Gastrocnemius medialis (tissue), 4 donors: ENCODE results near the gene VAMP5. TPM values are rescaled to one million over a fixed set of nuclear protein-coding genes. Genes with fewer than 3 reads are reported as not detected.
A peak's percentile ranks its signal among the peaks of the same experiment; 100 is the strongest.

Source experiments
- ATAC-seq, 2 donors: fragments of 150-250 bp; one replicate each; pipeline ENCODE4 v1.9.1; 2016
- DNase-seq, 2 donors: peaks; one replicate each; pipeline ENCODE4 v3.0.0-alpha.2; 2019
- H3K27ac ChIP-seq, 4 donors: fragments of 200-600 bp; sonication (generic); 1 replicate in 1 of 4; 2 replicates in 3 of 4; pipeline ENCODE4 v1.5.1; 2016 to 2018; ENCODE audit warnings: mild to moderate bottlenecking in 2 of 4, moderate library complexity in 1 of 4
- H3K27me3 ChIP-seq, 3 donors: fragments of 200-600 bp; sonication (generic) in 2 of 3; 1 replicate in 1 of 3; 2 replicates in 2 of 3; pipeline versions ENCODE4 v1.5.1 to v1.6.0; 2016 to 2019; ENCODE audit warnings: mild to moderate bottlenecking in 1 of 3, moderate library complexity in 1 of 3
- H3K36me3 ChIP-seq, 2 donors: fragments of 200-600 bp; sonication (generic) in 1 of 2; one replicate each; pipeline ENCODE4 v1.5.1; 2017 to 2018
- H3K4me1 ChIP-seq, 2 donors: fragments of 200-600 bp; sonication (generic) in 1 of 2; one replicate each; pipeline ENCODE4 v1.5.1; 2016 to 2017; ENCODE audit warnings: mild to moderate bottlenecking in 2 of 2
- H3K4me3 ChIP-seq, 4 donors: fragments of 200-600 bp; sonication (generic) in 3 of 4; 1 replicate in 1 of 4; 2 replicates in 3 of 4; pipeline ENCODE4 v1.5.1; 2016 to 2019; ENCODE audit warnings: mild to moderate bottlenecking in 2 of 4
- H3K9me3 ChIP-seq, 3 donors: fragments of 200-600 bp; sonication (generic) in 2 of 3; 1 replicate in 1 of 3; 2 replicates in 2 of 3; pipeline ENCODE4 v1.5.1; 2016 to 2019
- POLR2A ChIP-seq, 2 donors: fragments of 450-650 bp; IDR thresholded peaks; one replicate each; pipeline ENCODE4 v1.6.1; 2017; ENCODE audit warnings: antibody characterized with exemption in 2 of 2, mild to moderate bottlenecking in 2 of 2, moderate library complexity in 2 of 2
- in situ Hi-C, 4 donors: fragments of 200-750 bp; cut with MboI; loops; one replicate each; pipeline versions ENCODE4 v1.15.0 to v1.8.0; 2017; ENCODE audit warnings: low sequenced_read_pairs in 4 of 4
- intact Hi-C: fragments of 100-400 bp; cut with DNase I; formaldehyde crosslinking; loops from one replicate; pipeline ENCODE4 v1.15.1; 2023; ENCODE audit warnings: low total_unique reads
- total RNA-seq, 4 donors: library from RNA; depleted of rRNA; stranded (reverse); fragments of >200 nt; gene quantifications; one replicate each; pipeline versions ENCODE4 v1.1.0 to v1.2.3, GENCODE V29; 2016
- TF ChIP-seq, protein P1 (sequence below), 5 experiments: fragments of 450-650 bp in 3 of 5; fragments of 200-600 bp in 2 of 5; sonication (generic) in 2 of 5; IDR thresholded peaks in 4 of 5; conservative IDR thresholded peaks in 1 of 5; 1 replicate in 4 of 5; 2 replicates in 1 of 5; pipeline ENCODE4 v1.5.1; 2016 to 2019; ENCODE audit warnings: antibody characterized with exemption in 5 of 5, mild to moderate bottlenecking in 3 of 5, moderate library complexity in 3 of 5

Gene VAMP5
- total RNA-seq, 4 donors from 2014 or later: 19.9 to 47.0 (median 36.9) TPM

DNA sequence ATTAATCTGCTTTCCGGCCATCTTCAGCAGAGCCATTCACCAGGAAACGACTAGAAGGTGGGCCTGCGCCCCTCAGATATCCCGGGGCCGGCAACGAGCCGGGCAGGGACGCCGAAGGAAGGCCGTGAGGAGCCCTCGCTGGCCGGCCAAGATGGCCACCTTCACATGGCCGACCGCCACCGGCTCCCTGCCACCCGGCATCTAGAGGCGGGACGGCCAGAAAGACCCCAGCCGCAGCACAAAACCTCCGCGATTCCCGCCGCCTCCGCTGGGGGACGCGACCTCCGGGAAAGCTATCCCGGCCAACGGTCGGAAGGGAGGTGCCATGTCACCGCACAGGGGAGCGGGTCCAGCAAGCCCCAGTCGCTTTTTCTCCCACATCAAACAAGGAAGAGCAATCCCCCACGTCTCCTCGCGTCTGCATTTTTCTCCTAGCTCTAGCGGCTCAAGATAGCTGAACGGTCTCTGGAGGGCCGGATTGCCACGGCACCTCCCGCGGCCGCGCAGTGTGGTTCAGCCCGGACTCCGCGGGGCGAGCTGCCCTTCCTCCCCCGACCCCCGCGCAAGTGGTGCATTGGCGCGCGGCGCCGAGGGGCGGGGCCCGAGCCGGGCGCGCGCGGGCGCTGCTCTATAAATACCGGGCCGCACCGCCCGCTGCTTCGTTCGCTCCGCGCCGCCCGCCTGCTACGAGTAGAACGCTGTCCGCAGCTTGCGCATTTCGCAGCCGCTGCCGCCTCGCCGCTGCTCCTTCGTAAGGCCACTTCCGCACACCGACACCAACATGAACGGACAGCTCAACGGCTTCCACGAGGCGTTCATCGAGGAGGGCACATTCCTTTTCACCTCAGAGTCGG is 45.5 kb upstream of the VAMP5 start, which contains the start of gene MAT2A:
Gene MAT2A (plus strand): TSS at position 662 of the 854 bp plus-strand sequence. CDS start 120 bp downstream, at position 782.
- intact Hi-C loops (loop anchor here (1.0 to 5.0 kb wide), 3 partner anchors 101 to 186 kb away; partner anchors contain the start of genes ELMOD3 and RETSAT), in situ Hi-C loops (no loop called here)
- H3K9me3 ChIP-seq: no peaks in the 10 kb centered on the region
- TF ChIP-seq, protein P1, sequence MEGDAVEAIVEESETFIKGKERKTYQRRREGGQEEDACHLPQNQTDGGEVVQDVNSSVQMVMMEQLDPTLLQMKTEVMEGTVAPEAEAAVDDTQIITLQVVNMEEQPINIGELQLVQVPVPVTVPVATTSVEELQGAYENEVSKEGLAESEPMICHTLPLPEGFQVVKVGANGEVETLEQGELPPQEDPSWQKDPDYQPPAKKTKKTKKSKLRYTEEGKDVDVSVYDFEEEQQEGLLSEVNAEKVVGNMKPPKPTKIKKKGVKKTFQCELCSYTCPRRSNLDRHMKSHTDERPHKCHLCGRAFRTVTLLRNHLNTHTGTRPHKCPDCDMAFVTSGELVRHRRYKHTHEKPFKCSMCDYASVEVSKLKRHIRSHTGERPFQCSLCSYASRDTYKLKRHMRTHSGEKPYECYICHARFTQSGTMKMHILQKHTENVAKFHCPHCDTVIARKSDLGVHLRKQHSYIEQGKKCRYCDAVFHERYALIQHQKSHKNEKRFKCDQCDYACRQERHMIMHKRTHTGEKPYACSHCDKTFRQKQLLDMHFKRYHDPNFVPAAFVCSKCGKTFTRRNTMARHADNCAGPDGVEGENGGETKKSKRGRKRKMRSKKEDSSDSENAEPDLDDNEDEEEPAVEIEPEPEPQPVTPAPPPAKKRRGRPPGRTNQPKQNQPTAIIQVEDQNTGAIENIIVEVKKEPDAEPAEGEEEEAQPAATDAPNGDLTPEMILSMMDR (IDR thresholded peaks at IDR 0.05 in 4 of 5, conservative IDR thresholded peaks at IDR 0.05 in 1 of 5): peak; percentile 51 to 84 (median 77)
- peak; percentile 100 for TF ChIP-seq POLR2A (IDR thresholded peaks at IDR 0.05)
- peaks cover 41 to 44% of the 10 kb centered on the region in 2 donors for H3K4me1 ChIP-seq
- DNase-seq: peak; percentile 89 to 94
- H3K36me3 ChIP-seq: peaks cover 0 to 37% of the 10 kb centered on the region in 2 donors
- H3K4me3 ChIP-seq: peak within 1 kb of the TSS; percentile 74 to 90 (median 84)
- peak; percentile 74 to 76 for ATAC-seq
- H3K27me3 ChIP-seq: no peaks in the 10 kb centered on the region
- peak within 1 kb of the TSS; percentile 97 to 99 (median 98) for H3K27ac ChIP-seq

DNA sequence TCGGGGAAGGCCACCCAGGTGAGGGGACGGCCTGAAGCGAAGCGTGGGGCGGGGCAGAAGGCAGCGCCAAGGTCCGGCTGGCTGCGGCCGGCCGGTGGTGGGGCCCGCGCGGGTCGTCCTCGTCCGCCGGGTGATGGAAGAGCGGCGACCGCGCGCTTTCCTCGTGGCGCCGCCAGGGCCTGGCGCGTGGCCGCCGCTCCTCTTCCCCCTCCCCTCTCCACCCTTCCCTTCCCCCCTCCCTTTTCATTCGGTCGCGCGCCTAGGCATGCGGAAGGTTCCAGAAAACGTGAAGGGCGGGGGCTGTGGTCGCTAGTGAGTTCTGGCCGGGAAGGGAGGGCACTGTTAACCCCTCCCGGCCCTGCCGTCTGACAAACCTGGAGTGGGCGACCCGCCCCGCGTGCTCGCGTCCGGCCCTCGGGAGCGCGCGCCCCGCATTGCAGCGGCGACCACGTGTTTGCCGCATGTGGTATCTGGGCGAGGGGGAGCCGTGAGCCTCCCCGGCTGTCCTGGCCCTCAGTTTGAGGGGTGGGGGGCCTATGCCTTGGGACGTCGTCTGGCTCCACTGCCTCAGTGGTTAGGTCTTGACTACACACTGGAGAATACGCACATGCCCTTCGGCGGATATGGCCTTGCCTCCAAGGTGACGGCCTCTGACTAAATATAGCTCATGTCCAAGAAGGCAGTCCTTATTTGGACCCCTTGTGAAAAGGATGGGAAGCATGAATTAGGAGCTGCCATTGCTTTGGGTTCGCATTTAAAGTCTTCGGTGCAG is 44.7 kb upstream of the VAMP5 start:
- no peaks in the 10 kb centered on the region for H3K9me3 ChIP-seq
- H3K27me3 ChIP-seq: no peaks in the 10 kb centered on the region
- H3K4me3 ChIP-seq: peak overlapping the region; percentile 74 to 90 (median 84)
- TF ChIP-seq, protein P1 (IDR thresholded peaks at IDR 0.05 in 4 of 5, conservative IDR thresholded peaks at IDR 0.05 in 1 of 5): no peak
- TF ChIP-seq POLR2A (IDR thresholded peaks at IDR 0.05): peak in 1 of 2 donors; percentile 5
- H3K27ac ChIP-seq: peak overlapping the region; percentile 97 to 99 (median 98)
- DNase-seq (peak; percentile 41 to 70), ATAC-seq (peak; percentile 53 to 60)
- H3K4me1 ChIP-seq: peaks cover 46 to 51% of the 10 kb centered on the region in 2 donors
- intact Hi-C loops: loop anchor here (1.0 to 5.0 kb wide), 4 partner anchors 63 to 187 kb away; partner anchors contain the start of genes ELMOD3, RETSAT and TMEM150A
- peaks cover 0 to 45% of the 10 kb centered on the region in 2 donors for H3K36me3 ChIP-seq
- in situ Hi-C loops: no loop called here

DNA sequence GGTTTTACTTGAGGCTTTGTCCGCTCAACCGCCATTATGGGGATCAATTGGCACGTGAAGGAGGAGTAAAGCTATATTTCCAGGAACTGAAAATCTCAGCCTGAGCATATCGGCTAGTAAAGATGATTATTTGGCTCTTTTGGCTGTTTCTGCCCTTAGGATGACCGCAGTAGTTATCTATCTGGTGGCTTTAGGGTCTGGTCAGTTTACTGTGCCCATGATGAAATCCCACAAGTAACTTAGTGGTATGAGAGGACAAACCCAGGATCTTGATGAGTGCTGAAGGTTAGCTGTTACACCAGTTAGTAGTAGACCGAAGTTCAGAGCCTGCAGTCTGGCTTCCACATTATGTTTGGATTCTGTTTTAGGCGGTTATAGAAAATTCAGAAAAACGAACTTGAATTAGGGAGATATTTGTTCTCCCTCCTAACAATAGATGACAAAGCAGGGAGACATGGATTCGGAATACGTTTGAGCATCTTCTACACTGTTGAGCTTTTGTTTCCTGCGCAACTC is 44.0 kb upstream of the VAMP5 start:
- Histone ChIP-seq H3K4me1 (peaks cover 53 to 54% of the 10 kb centered on the region in 2 donors), H3K27me3 (no peaks in the 10 kb centered on the region), H3K36me3 (peaks cover 0 to 51% of the 10 kb centered on the region in 2 donors), H3K27ac (peak overlapping the region; percentile 97 to 99 (median 98)), H3K9me3 (no peaks in the 10 kb centered on the region), H3K4me3 (peak overlapping the region; percentile 74 to 90 (median 84))
- ATAC-seq: no peak
- in situ Hi-C loops (no loop called here), intact Hi-C loops (loop anchor here (2.0 kb wide), 1 partner anchor 63 kb away; the partner anchor contains the start of gene TMEM150A)
- TF ChIP-seq, protein P1 (IDR thresholded peaks at IDR 0.05 in 4 of 5, conservative IDR thresholded peaks at IDR 0.05 in 1 of 5): no peak
- TF ChIP-seq POLR2A (IDR thresholded peaks at IDR 0.05): no peak
- DNase-seq: no peak

DNA sequence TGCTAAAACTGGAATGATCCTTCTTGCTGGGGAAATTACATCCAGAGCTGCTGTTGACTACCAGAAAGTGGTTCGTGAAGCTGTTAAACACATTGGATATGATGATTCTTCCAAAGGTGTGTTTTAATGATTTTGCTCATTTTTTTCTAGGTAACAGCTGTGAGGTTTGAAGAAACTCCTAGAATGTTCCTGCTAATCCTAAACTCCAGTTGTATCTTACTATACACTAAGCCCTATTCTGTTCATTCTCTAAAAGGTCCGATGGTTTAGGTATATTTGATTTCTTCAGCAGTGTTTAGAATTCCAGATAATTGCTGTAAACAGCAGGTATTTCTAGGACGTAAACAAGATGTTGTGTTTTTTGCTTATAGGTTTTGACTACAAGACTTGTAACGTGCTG is 43.0 kb upstream of the VAMP5 start:
- Histone ChIP-seq H3K9me3 (no peaks in the 10 kb centered on the region), H3K27me3 (no peaks in the 10 kb centered on the region), H3K27ac (peak overlapping the region; percentile 97 to 99 (median 98)), H3K4me3 (peak overlapping the region; percentile 74 to 90 (median 84)), H3K4me1 (peaks cover 62 to 63% of the 10 kb centered on the region in 2 donors), H3K36me3 (peaks cover 0 to 54% of the 10 kb centered on the region in 2 donors)
- intact Hi-C loops: loop anchor here (2.0 kb wide), 1 partner anchor 62 kb away; the partner anchor contains the start of gene TMEM150A
- in situ Hi-C loops: no loop called here
- ATAC-seq: no peak
- no peak for DNase-seq
- TF ChIP-seq POLR2A (IDR thresholded peaks at IDR 0.05): no peak
- TF ChIP-seq, protein P1 (IDR thresholded peaks at IDR 0.05 in 4 of 5, conservative IDR thresholded peaks at IDR 0.05 in 1 of 5): no peak
